Skeletal muscle cell (primary cell): ENCODE results near the gene PCDHA1.

ENCODE experiments used
- DNase-seq: peaks from one replicate; pipeline ENCODE4 v3.0.0-alpha.2; 2010; ENCODE audit warnings: low read depth
- H3K4me3 ChIP-seq: 2 replicates; pipeline ENCODE4 v1.5.1; 2011; ENCODE audit warnings: low read depth, mild to moderate bottlenecking, control low read depth, low read length, moderate library complexity

PCDHA1 gene

DNA sequence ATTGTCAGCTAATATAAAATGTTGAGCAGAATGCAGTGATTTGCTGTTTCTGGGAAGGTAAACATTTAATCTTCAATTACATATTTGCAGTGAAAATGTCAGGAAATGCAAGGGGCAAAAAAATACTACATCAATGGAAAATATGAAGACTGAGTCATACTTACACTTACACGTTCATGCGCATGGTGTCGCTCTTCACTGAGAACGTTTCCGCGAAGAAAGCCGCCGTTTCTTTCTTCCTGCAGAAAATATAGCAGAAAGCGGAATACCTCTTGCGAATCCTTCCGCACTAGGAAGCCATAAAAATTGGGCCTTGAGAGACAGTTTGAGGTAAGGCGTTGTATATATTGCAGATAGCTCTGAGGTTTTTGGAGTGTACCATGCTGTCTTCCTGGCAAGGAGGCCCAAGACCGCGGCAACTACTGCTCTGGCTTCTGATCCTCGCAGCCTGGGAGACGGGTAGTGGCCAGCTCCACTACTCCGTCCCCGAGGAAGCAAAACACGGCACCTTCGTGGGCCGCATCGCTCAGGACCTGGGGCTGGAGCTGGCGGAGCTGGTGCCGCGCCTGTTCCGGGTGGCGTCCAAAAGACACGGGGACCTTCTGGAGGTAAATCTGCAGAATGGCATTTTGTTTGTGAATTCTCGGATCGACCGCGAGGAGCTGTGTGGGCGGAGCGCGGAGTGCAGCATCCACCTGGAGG, 96.1 kb downstream of the PCDHA1 start, which contains the start of gene PCDHA13:
PCDHA13 (plus strand) TSS at position 236 of the 702 bp plus-strand sequence; CDS start at position 381, 145 bp downstream.
- no peak within 1 kb of the TSS for H3K4me3 ChIP-seq
- DNase-seq, result no peak

- no peak overlapping the region for H3K4me3 ChIP-seq
- DNase-seq, result no peak
Observed at GRCh38 chr5:140882591-140882899, 96.6 kb downstream of the PCDHA1 start.

- no peak for DNase-seq
Observed at GRCh38 chr5:140883373-140883772, 97.4 kb downstream of the PCDHA1 start.

GRCh38 chr5:140883927-140884697, 98.2 kb downstream of the PCDHA1 start:
- DNase-seq, result no peak
- no peak overlapping the region for H3K4me3 ChIP-seq

More at GRCh38 chr5:140883373-140883772, 97.4 kb downstream of the PCDHA1 start:
- H3K4me3 ChIP-seq, result no peak overlapping the region

GRCh38 chr5:140916325-140916724, 130.4 kb downstream of the PCDHA1 start:
- H3K4me3 ChIP-seq, result no peak overlapping the region
- no peak for DNase-seq

DNA sequence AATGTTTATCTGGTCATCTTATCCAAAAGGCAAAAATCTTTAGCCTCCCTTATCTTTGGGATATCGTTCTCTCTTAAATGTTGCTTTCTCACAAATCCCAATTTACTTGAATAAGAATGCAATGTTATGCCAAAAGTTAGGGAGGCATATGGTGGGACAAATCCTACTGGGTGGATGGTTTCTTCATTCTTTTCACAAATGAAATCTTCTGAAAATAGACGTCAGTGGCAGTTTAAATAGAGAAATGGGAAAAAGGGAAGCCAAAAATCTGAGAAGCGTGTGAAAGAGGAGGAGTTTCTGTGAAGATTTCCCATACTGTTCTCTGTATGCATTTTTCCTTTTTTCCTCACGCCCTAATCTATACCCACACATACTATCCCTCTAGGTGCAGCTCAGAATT, 137.7 kb downstream of the PCDHA1 start:
- H3K4me3 ChIP-seq, result no peak overlapping the region
- DNase-seq, result no peak

- peak within 1 kb of the TSS; percentile 28 for H3K4me3 ChIP-seq
- DNase-seq, result no peak
Observed at GRCh38 chr5:140925806-140926442, 140.0 kb downstream of the PCDHA1 start, which contains the start of gene PCDHAC1. Gene PCDHAC1, plus strand, starts transcription at chr5:140926299. Its CDS starts 594 bp downstream, at chr5:140926893.

- H3K4me3 ChIP-seq, result peak overlapping the region; percentile 28
- DNase-seq, result no peak
Observed at GRCh38 chr5:140926443-140927227, 140.7 kb downstream of the PCDHA1 start.

GRCh38 chr5:140927228-140927573, 141.3 kb downstream of the PCDHA1 start:
- no peak for DNase-seq
- peak overlapping the region; percentile 28 for H3K4me3 ChIP-seq

GRCh38 chr5:140934964-140935606, 149.1 kb downstream of the PCDHA1 start:
- no peak for DNase-seq
- H3K4me3 ChIP-seq, result no peak overlapping the region

DNA sequence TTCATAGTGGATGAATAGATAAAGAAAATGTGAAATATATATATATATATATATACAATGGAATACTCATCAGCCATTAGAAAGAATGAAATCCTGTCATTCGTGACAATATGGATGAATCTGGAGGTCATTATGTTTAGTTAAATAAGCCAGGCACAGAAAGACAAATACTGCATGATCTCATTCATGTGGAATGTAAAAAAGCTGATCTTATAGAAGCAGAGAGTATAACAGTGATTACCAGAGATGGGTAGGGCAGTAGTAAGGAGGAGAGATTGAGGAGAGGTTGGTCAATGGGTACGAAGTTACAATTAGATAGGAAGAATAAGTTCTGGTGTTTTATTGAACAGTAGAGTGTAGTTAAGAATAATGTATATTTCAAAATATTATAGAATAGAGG, 160.6 kb downstream of the PCDHA1 start:
- DNase-seq, result no peak
- no peak overlapping the region for H3K4me3 ChIP-seq

GRCh38 chr5:140951636-140952035, 165.7 kb downstream of the PCDHA1 start:
- no peak overlapping the region for H3K4me3 ChIP-seq

DNA sequence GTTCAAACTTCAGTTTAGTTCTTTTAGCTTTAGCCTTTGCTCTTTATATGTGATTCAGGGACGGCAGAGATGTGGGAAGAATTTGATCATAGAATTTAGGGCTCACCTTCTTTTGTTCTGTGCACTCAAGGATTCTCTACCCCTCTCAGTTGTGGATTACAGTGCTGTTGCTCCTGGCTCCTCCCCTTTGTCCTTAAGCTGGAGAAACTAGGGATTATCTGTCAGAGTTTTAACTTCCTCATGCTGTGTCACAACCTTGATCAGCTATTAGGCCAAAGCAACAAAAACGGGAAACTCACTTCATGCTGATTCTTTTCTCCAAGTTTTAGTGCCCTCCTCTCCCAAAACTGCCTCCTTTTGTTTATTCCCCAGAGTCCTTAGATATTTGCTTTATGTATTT, 167.3 kb downstream of the PCDHA1 start:
- DNase-seq, result no peak
- no peak overlapping the region for H3K4me3 ChIP-seq

More at GRCh38 chr5:140951636-140952035, 165.7 kb downstream of the PCDHA1 start:
- no peak for DNase-seq

DNA sequence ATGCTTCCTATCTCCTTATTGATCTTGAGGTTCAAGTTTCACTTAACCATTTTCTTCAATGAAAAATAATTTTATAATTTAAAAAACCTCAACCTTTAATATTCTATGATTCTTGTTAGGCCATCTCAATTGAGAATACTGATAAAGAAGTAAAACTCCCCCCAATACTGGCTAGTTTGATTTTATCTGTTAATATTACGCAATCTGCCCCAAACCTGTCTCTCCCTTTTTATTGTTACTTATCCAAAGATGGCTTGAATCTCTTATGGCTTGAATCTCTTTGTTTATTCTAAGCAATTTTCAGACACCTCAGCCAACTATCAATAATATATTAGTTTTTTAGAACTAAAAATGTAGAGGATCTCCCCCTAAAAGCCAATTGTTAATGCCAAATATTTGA, 176.2 kb downstream of the PCDHA1 start:
- no peak for DNase-seq
- no peak overlapping the region for H3K4me3 ChIP-seq

- no peak overlapping the region for H3K4me3 ChIP-seq
- no peak for DNase-seq
Observed at GRCh38 chr5:140964356-140964755, 178.4 kb downstream of the PCDHA1 start.

DNA sequence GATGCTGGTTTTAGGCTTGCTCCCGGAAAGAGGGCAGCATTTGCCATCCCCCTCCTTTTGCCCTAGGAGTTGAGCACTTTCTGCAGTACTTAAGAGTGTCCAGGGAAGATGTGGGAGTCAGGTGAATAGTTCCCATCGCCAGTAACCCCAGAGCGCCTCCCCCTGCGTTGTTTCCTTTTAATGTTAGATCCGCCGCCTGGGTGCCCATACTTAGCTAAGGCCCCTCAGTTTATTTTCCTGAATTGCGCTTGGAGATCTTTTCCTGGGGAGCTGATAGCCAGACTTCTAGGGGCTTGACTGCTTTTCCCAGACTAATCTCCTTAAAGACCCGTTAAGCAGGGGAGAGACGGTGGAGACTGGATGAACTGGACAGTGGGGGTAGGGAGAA, 180.0 kb downstream of the PCDHA1 start:
- no peak for DNase-seq
- H3K4me3 ChIP-seq, result peak overlapping the region; percentile 53

- peak within 1 kb of the TSS; percentile 53 for H3K4me3 ChIP-seq
- no peak for DNase-seq
Observed at GRCh38 chr5:140966293-140967225, 180.6 kb downstream of the PCDHA1 start, which contains the start of gene PCDHAC2. Gene PCDHAC2, plus strand, starts transcription at chr5:140966476. Its CDS starts 291 bp downstream, at chr5:140966767.

GRCh38 chr5:140967226-140967893, 181.4 kb downstream of the PCDHA1 start:
- DNase-seq, result no peak
- H3K4me3 ChIP-seq, result no peak overlapping the region
